LNCaP clone FGC (cell line): Measurements from ENCODE around the gene SBK1.

Source experiments
- DNase-seq: peaks from one replicate; pipeline ENCODE4 v3.0.0-alpha.2; 2011; ENCODE audit warnings: low read depth
- H3K4me3 ChIP-seq: 2 replicates; pipeline ENCODE4 v1.5.1; 2011; ENCODE audit warnings: mild to moderate bottlenecking, low read depth, low read length, control low read depth
- CTCF ChIP-seq: IDR thresholded peaks from 2 replicates; pipeline ENCODE4 v1.5.1; 2012; ENCODE audit warnings: mild to moderate bottlenecking; ENCODE audit not compliant: control insufficient read depth, insufficient read depth; ENCODE audit errors: extremely low read depth

SBK1 gene

GRCh38 chr16:28280881-28281836 lies 11.2 kb upstream of the SBK1 start:
- no peak for TF ChIP-seq CTCF
- no peak for DNase-seq
- H3K4me3 ChIP-seq, result no peak overlapping the region

GRCh38 chr16:28282045-28282444 lies 10.3 kb upstream of the SBK1 start:
- no peak for DNase-seq
- H3K4me3 ChIP-seq, result no peak overlapping the region
- TF ChIP-seq CTCF, result no peak

GRCh38 chr16:28283173-28283572 lies 9.2 kb upstream of the SBK1 start:
- no peak for DNase-seq
- TF ChIP-seq CTCF, result no peak
- H3K4me3 ChIP-seq, result no peak overlapping the region

GRCh38 chr16:28283798-28284577 lies 8.3 kb upstream of the SBK1 start:
- no peak for TF ChIP-seq CTCF
- no peak for DNase-seq
- no peak overlapping the region for H3K4me3 ChIP-seq

GRCh38 chr16:28285649-28286048 lies 6.7 kb upstream of the SBK1 start:
- H3K4me3 ChIP-seq, result no peak overlapping the region
- no peak for TF ChIP-seq CTCF
- no peak for DNase-seq

GRCh38 chr16:28288114-28288513 lies 4.2 kb upstream of the SBK1 start:
- DNase-seq, result no peak
- H3K4me3 ChIP-seq, result no peak overlapping the region
- TF ChIP-seq CTCF, result no peak

GRCh38 chr16:28289048-28289447 lies 3.3 kb upstream of the SBK1 start:
- no peak for DNase-seq
- H3K4me3 ChIP-seq, result no peak overlapping the region
- no peak for TF ChIP-seq CTCF
